Activated naive CD8-positive, alpha-beta T cell treated with anti-CD3 and anti-CD28 coated beads for 36 hours (primary cell): Measurements from ENCODE around the gene CAPN13. TPM values are rescaled to one million over a fixed set of nuclear protein-coding genes. Genes with fewer than 3 reads are reported as not detected.

Experiments
- DNase-seq: peaks from one replicate; pipeline ENCODE4 v3.0.0; 2021
- H3K27ac Mint-ChIP-seq: one replicate; pipeline ENCODE4 v1.8.0; 2022; ENCODE audit warnings: mild to moderate bottlenecking, moderate library complexity, mixed read lengths
- H3K27me3 Mint-ChIP-seq: one replicate; pipeline ENCODE4 v1.8.0; 2022; ENCODE audit warnings: mild to moderate bottlenecking, mixed read lengths
- H3K36me3 Mint-ChIP-seq: one replicate; pipeline ENCODE4 v1.8.0; 2021; ENCODE audit warnings: mild to moderate bottlenecking, mixed read lengths
- H3K4me1 Mint-ChIP-seq: one replicate; pipeline ENCODE4 v1.8.0; 2021; ENCODE audit warnings: mixed read lengths
- H3K4me3 Mint-ChIP-seq: one replicate; pipeline ENCODE4 v1.8.0; 2022; ENCODE audit warnings: mild to moderate bottlenecking, moderate library complexity, mixed read lengths
- H3K9me3 Mint-ChIP-seq: one replicate; pipeline ENCODE4 v1.8.0; 2022; ENCODE audit warnings: mixed read lengths
- total RNA-seq, 2 experiments: library from RNA; stranded (reverse); gene quantifications; one replicate each; pipeline ENCODE4 v1.2.3, GENCODE V29; 2021

Gene CAPN13, protein sequence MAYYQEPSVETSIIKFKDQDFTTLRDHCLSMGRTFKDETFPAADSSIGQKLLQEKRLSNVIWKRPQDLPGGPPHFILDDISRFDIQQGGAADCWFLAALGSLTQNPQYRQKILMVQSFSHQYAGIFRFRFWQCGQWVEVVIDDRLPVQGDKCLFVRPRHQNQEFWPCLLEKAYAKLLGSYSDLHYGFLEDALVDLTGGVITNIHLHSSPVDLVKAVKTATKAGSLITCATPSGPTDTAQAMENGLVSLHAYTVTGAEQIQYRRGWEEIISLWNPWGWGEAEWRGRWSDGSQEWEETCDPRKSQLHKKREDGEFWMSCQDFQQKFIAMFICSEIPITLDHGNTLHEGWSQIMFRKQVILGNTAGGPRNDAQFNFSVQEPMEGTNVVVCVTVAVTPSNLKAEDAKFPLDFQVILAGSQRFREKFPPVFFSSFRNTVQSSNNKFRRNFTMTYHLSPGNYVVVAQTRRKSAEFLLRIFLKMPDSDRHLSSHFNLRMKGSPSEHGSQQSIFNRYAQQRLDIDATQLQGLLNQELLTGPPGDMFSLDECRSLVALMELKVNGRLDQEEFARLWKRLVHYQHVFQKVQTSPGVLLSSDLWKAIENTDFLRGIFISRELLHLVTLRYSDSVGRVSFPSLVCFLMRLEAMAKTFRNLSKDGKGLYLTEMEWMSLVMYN
- not detected for total RNA-seq

GRCh38 chr2:30807249-30807648 lies at the start of gene CAPN13:
CAPN13 (minus strand) TSS chr2:30807446; CDS start chr2:30787325, 20,121 bp downstream.
- no peak within 1 kb of the TSS for H3K27ac Mint-ChIP-seq
- H3K27me3 Mint-ChIP-seq = peaks cover 13% of the 10 kb centered on the region
- DNase-seq = no peak
- H3K36me3 Mint-ChIP-seq = no peaks in the 10 kb centered on the region
- no peaks in the 10 kb centered on the region for H3K4me1 Mint-ChIP-seq
- H3K4me3 Mint-ChIP-seq = no peak within 1 kb of the TSS
- no peaks in the 10 kb centered on the region for H3K9me3 Mint-ChIP-seq

- Mint-ChIP-seq H3K27me3 (peaks cover 32% of the 10 kb centered on the region), H3K36me3 (no peaks in the 10 kb centered on the region), H3K9me3 (peaks cover 7% of the 10 kb centered on the region), H3K4me3 (no peak overlapping the region), H3K4me1 (no peaks in the 10 kb centered on the region), H3K27ac (no peak overlapping the region)
- DNase-seq = no peak
These were observed 40.6 kb upstream of the CAPN13 start for GRCh38 chr2:30847841-30848240.

- Mint-ChIP-seq H3K27me3 (peaks cover 29% of the 10 kb centered on the region), H3K9me3 (peaks cover 7% of the 10 kb centered on the region)
These were observed 40.1 kb upstream of the CAPN13 start for GRCh38 chr2:30847329-30847728.

GRCh38 chr2:30828586-30828985 lies 21.3 kb upstream of the CAPN13 start:
- Mint-ChIP-seq H3K27ac (no peak overlapping the region), H3K27me3 (no peaks in the 10 kb centered on the region), H3K4me3 (no peak overlapping the region), H3K36me3 (no peaks in the 10 kb centered on the region), H3K4me1 (no peaks in the 10 kb centered on the region), H3K9me3 (peaks cover 3% of the 10 kb centered on the region)
- no peak for DNase-seq

More at GRCh38 chr2:30847329-30847728, 40.1 kb upstream of the CAPN13 start:
- no peak for DNase-seq
- H3K4me1 Mint-ChIP-seq = no peaks in the 10 kb centered on the region
- no peaks in the 10 kb centered on the region for H3K36me3 Mint-ChIP-seq
- no peak overlapping the region for H3K27ac Mint-ChIP-seq
- H3K4me3 Mint-ChIP-seq = no peak overlapping the region

- Mint-ChIP-seq H3K9me3 (peaks cover 3% of the 10 kb centered on the region), H3K4me3 (no peak overlapping the region), H3K27me3 (no peaks in the 10 kb centered on the region), H3K36me3 (no peaks in the 10 kb centered on the region), H3K27ac (no peak overlapping the region), H3K4me1 (no peaks in the 10 kb centered on the region)
- DNase-seq = no peak
These were observed 19.7 kb upstream of the CAPN13 start for GRCh38 chr2:30826916-30827315.

DNA sequence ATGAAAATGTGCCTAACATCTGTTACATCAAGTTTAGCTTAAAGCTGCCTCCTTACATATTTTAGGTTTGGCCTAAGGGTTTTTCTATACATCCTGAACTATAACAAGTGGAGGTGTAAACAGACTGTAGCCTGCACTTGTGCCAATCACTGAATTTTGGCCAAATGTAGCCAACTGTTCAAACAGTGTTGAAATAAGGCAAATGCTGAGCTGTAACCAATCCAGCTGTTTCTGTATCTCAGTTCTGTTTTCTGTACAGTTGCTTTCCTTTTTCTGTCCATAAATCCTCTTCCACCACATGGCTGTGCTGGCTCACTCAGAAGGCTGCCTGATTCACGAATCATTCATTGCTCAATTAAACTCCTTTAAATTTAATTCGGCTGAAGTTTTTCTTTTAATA lies 19.2 kb upstream of the CAPN13 start:
- Mint-ChIP-seq H3K27me3 (no peaks in the 10 kb centered on the region), H3K4me3 (no peak overlapping the region), H3K9me3 (peaks cover 3% of the 10 kb centered on the region), H3K27ac (no peak overlapping the region), H3K4me1 (no peaks in the 10 kb centered on the region), H3K36me3 (no peaks in the 10 kb centered on the region)
- no peak for DNase-seq

- Mint-ChIP-seq H3K27ac (no peak overlapping the region), H3K9me3 (no peaks in the 10 kb centered on the region), H3K4me3 (no peak overlapping the region), H3K36me3 (no peaks in the 10 kb centered on the region), H3K27me3 (no peaks in the 10 kb centered on the region), H3K4me1 (no peaks in the 10 kb centered on the region)
- DNase-seq = no peak
These were observed 16.2 kb upstream of the CAPN13 start for GRCh38 chr2:30823452-30823851.

- Mint-ChIP-seq H3K4me1 (no peaks in the 10 kb centered on the region), H3K4me3 (no peak overlapping the region), H3K27ac (no peak overlapping the region), H3K9me3 (no peaks in the 10 kb centered on the region), H3K27me3 (no peaks in the 10 kb centered on the region), H3K36me3 (no peaks in the 10 kb centered on the region)
- DNase-seq = no peak
These were observed 14.7 kb upstream of the CAPN13 start for GRCh38 chr2:30821960-30822359.

GRCh38 chr2:30820381-30821055 lies 13.3 kb upstream of the CAPN13 start:
- no peak overlapping the region for H3K27ac Mint-ChIP-seq
- no peaks in the 10 kb centered on the region for H3K4me1 Mint-ChIP-seq
- no peaks in the 10 kb centered on the region for H3K27me3 Mint-ChIP-seq
- no peak for DNase-seq
- H3K36me3 Mint-ChIP-seq = no peaks in the 10 kb centered on the region
- no peak overlapping the region for H3K4me3 Mint-ChIP-seq
- H3K9me3 Mint-ChIP-seq = no peaks in the 10 kb centered on the region

GRCh38 chr2:30809938-30810337 lies 2.7 kb upstream of the CAPN13 start:
- Mint-ChIP-seq H3K4me3 (no peak overlapping the region), H3K27me3 (peaks cover 28% of the 10 kb centered on the region), H3K4me1 (no peaks in the 10 kb centered on the region), H3K27ac (no peak overlapping the region), H3K36me3 (no peaks in the 10 kb centered on the region), H3K9me3 (no peaks in the 10 kb centered on the region)
- DNase-seq = no peak

DNA sequence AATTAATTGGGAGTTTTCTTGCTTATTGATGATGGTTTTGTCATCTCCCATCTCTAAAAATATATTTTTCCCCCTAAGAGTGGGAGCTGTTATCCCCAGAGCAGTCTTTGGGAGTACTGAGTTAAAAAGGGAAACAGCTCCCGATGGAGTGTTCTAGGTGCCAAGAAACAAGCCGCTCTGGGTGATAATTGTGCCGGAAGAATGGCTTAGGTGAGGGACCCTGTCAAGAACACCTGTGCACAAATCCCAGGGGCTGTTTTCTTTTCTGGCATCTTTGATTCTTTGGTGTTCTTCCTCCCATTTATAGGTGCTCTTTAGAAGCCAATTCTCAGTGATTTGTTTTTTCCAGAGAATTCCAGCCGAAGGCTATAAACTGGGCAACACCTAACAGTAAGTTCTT lies 1.4 kb upstream of the CAPN13 start:
- DNase-seq = no peak
- no peak overlapping the region for H3K4me3 Mint-ChIP-seq
- H3K27ac Mint-ChIP-seq = no peak overlapping the region
- no peaks in the 10 kb centered on the region for H3K36me3 Mint-ChIP-seq
- H3K9me3 Mint-ChIP-seq = no peaks in the 10 kb centered on the region
- H3K4me1 Mint-ChIP-seq = no peaks in the 10 kb centered on the region
- peaks cover 24% of the 10 kb centered on the region for H3K27me3 Mint-ChIP-seq

GRCh38 chr2:30803281-30803680 lies 4.0 kb downstream of the CAPN13 start:
- Mint-ChIP-seq H3K36me3 (no peaks in the 10 kb centered on the region), H3K27me3 (peaks cover 4% of the 10 kb centered on the region), H3K4me3 (no peak overlapping the region), H3K9me3 (no peaks in the 10 kb centered on the region), H3K27ac (no peak overlapping the region), H3K4me1 (peaks cover 8% of the 10 kb centered on the region)
- DNase-seq = no peak

DNA sequence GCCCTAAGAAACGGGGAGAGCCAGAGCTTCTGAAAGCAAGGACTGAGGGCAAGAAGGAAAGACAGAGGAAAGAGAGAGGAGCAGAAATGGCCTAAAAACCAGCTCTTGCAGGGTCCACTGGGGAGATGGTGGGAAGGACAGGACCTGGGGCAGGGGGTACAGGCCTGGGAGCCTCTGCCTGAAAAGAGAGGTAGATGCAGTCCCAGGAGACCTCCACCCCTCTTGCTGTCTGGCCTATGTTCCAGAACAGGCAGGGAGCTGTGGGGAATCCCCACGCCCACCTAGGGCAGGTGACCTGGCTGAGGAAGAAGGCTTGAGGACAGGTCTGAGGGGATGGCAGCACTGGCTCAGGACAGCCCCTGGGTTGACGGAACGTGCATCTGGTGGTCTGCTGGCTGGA lies 4.6 kb downstream of the CAPN13 start:
- no peaks in the 10 kb centered on the region for H3K9me3 Mint-ChIP-seq

DNA sequence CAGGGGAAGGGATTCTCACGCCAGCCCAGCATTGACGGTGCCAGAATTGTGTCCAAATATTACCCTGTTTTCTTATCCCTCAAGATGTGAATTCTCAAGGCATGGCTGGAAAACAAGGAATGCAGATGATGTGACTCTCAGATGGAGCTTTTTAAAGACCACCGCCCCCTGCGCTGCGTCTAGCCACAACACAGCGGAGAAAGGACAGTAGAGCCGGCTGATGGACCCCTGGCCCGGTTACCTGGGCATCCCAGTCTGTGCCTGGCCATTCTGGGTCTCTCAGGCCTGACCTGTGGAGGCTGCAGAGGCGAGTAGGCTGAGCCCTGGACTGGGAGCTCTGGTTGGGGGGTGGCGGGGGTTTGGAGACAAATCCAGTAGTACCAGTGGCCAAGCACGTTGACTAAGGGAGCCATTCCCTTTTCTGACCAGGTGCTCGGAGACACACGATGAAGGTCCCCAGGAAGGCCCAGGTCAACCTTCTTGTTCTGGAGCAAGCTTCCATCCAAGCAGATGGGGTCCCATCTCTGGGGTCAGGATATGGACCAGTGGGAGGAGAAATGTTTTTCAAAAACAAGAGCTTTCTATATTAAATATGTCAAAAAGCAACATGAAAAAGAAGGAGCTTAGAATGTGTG lies 5.3 kb downstream of the CAPN13 start:
- Mint-ChIP-seq H3K27me3 (peaks cover 4% of the 10 kb centered on the region), H3K9me3 (no peaks in the 10 kb centered on the region), H3K4me1 (peaks cover 8% of the 10 kb centered on the region), H3K36me3 (no peaks in the 10 kb centered on the region), H3K4me3 (no peak overlapping the region), H3K27ac (no peak overlapping the region)
- DNase-seq = no peak

More for the DNA sequence above, 4.6 kb downstream of the CAPN13 start:
- Mint-ChIP-seq H3K36me3 (no peaks in the 10 kb centered on the region), H3K27me3 (peaks cover 4% of the 10 kb centered on the region), H3K4me1 (peaks cover 8% of the 10 kb centered on the region), H3K27ac (no peak overlapping the region), H3K4me3 (no peak overlapping the region)
- no peak for DNase-seq

- H3K9me3 Mint-ChIP-seq = no peaks in the 10 kb centered on the region
- no peak for DNase-seq
- no peak overlapping the region for H3K4me3 Mint-ChIP-seq
- H3K27me3 Mint-ChIP-seq = peaks cover 4% of the 10 kb centered on the region
- H3K4me1 Mint-ChIP-seq = peaks cover 8% of the 10 kb centered on the region
- no peak overlapping the region for H3K27ac Mint-ChIP-seq
- H3K36me3 Mint-ChIP-seq = no peaks in the 10 kb centered on the region
These were observed 7.1 kb downstream of the CAPN13 start for GRCh38 chr2:30800159-30800558.
